OCI-LY7 (cell line): ENCODE data around the gene LMO2. TPM values are rescaled to one million over a fixed set of nuclear protein-coding genes. Genes with fewer than 3 reads are reported as not detected.

Experiments used
- BruUV-seq: library from RNA; stranded (reverse); fragments of 400-500 nt; replicated peaks from 2 replicates; lab custom pipeline; 2021; lab: Mats Ljungman, UMichigan
- CTCF ChIA-PET: fragments of 300-600 bp; sonication (Branson Sonifier 250); formaldehyde crosslinking; loops from one replicate; lab custom pipeline; 2022; ENCODE audit warnings: antibody characterized with exemption; ENCODE audit not compliant: unreplicated experiment; lab: Charles Lee
- POLR2A ChIA-PET: fragments of 300-600 bp; sonication (Branson Sonifier 250); formaldehyde crosslinking; loops from one replicate; lab custom pipeline; 2022; ENCODE audit warnings: antibody characterized with exemption; lab: Charles Lee
- DNase-seq: peaks from one replicate; pipeline ENCODE4 v3.0.0-alpha.2; 2015; ENCODE audit warnings: low spot score
- H2AFZ ChIP-seq: fragments of 200-600 bp; sonication (generic), shearing (Covaris generic); 2 replicates; pipeline ENCODE4 v1.6.1; 2014; ENCODE audit warnings: mild to moderate bottlenecking, antibody characterized with exemption, low read length, moderate library complexity
- H3K27ac ChIP-seq: fragments of 200-600 bp; sonication (generic); 2 replicates; pipeline ENCODE4 v1.5.1; 2014; ENCODE audit warnings: mixed run types, low read depth, mild to moderate bottlenecking, moderate library complexity, low read length, inconsistent platforms; ENCODE audit not compliant: poor library complexity, severe bottlenecking
- H3K36me3 ChIP-seq: fragments of 200-600 bp; sonication (generic); 2 replicates; pipeline ENCODE4 v1.6.1; 2014; ENCODE audit warnings: mild to moderate bottlenecking, antibody characterized with exemption, low read length, moderate library complexity, mixed read lengths; ENCODE audit not compliant: insufficient read depth
- H3K4me1 ChIP-seq: fragments of 200-600 bp; sonication (generic); 2 replicates; pipeline ENCODE4 v1.5.1; 2014; ENCODE audit warnings: mild to moderate bottlenecking, low read length; ENCODE audit not compliant: insufficient read depth, poor library complexity, severe bottlenecking
- H3K4me2 ChIP-seq: fragments of 200-600 bp; sonication (generic); 2 replicates; pipeline ENCODE4 v1.6.1; 2014; ENCODE audit warnings: mild to moderate bottlenecking, low read length
- H3K4me3 ChIP-seq: fragments of 200-600 bp; sonication (generic); 2 replicates; pipeline ENCODE4 v1.5.1; 2014; ENCODE audit warnings: mild to moderate bottlenecking, low read depth, low read length; ENCODE audit not compliant: poor library complexity, severe bottlenecking
- H3K79me2 ChIP-seq: fragments of 200-600 bp; sonication (generic); 2 replicates; pipeline ENCODE4 v1.6.1; 2016; ENCODE audit warnings: low read depth, mild to moderate bottlenecking, low read length, moderate library complexity, mixed read lengths; ENCODE audit not compliant: insufficient read depth
- H3K9me2 ChIP-seq: fragments of 200-600 bp; sonication (generic); 2 replicates; pipeline ENCODE4 v1.6.1; 2016; ENCODE audit warnings: mild to moderate bottlenecking, low read length, mixed read lengths; ENCODE audit not compliant: insufficient read depth
- H3K9me3 ChIP-seq: fragments of 200-600 bp; sonication (generic); 2 replicates; pipeline ENCODE4 v1.6.1; 2014; ENCODE audit warnings: mild to moderate bottlenecking, mixed run types, low read length, mixed read lengths
- H4K20me1 ChIP-seq: fragments of 200-600 bp; sonication (generic); 2 replicates; pipeline ENCODE4 v1.6.1; 2014; ENCODE audit warnings: mild to moderate bottlenecking, antibody characterized with exemption, low read length, moderate library complexity, mixed read lengths; ENCODE audit not compliant: insufficient read depth
- EZH2phosphoT487 ChIP-seq: fragments of 200-600 bp; sonication (generic); IDR thresholded peaks from 2 replicates; pipeline ENCODE4 v1.6.1; 2018; ENCODE audit warnings: low read depth, borderline replicate concordance, mild to moderate bottlenecking, mixed run types, antibody characterized with exemption, low read length, moderate library complexity, mixed read lengths
- intact Hi-C: fragments of 100-400 bp; cut with micrococcal nuclease; formaldehyde crosslinking; loops from one replicate; pipeline ENCODE4 v1.10.0; 2022; ENCODE audit not compliant: unreplicated experiment
- total RNA-seq, 2 experiments: library from RNA; depleted of rRNA in 1 of 2; stranded (reverse); fragments of >200 nt in 1 of 2; shearing (Covaris generic) in 1 of 2; gene quantifications; 2 replicates each; pipeline ENCODE4 v1.2.3, GENCODE V29; 2014 to 2022
- TF ChIP-seq, protein P1 (sequence below): fragments of 200-600 bp; sonication (generic); conservative IDR thresholded peaks from 2 replicates; pipeline ENCODE4 v1.5.1; 2014; ENCODE audit warnings: mild to moderate bottlenecking, antibody characterized with exemption, low read length, moderate library complexity, mixed read lengths

LMO2 gene
- total RNA-seq, 2 experiments from 2014 or later: 0.89 TPM; not detected in 1

DNA sequence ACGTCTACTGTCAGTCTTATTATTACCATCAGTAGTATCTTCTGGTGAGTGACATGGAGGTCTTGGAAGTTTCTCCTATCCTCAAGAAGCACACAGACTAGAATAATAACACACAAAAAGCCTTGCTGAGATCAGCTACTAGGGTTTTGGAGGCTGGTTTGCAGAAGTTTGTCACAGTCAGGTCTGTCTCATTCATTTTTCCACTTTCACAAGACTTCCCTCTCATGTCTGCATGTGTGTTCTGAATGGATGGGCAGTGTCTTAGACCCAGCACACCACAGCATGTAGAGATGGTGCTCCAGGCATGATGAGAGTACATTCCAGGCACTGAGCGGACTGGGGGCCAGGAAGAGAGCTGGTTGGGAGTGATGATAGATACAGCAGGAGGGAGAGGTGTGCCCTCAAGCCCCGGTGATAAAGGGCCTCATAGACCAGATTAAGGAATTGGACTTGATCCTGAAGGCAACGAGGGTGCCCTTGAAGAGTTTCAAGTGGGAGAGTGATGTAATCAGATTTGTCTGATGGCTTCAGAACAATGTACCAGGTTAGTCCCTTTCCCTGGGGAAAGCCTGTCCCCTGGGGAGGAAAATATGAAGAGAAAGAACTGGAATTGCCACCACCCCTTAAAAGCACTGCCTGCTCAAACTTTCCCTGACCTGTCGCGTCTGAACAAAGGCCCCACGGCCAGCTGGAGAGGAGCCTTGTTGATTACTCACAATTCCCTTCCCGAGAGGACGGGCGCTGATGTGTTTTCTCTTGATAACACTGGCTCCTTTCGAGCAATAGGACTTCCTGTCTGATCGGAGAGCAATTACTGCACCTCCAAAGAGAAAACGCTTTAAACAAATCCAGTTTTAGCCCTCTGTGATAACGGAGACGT lies 45.1 kb upstream of the LMO2 start:
- Histone ChIP-seq H3K36me3 (no peaks in the 10 kb centered on the region), H2AFZ (no peak overlapping the region), H3K4me1 (peaks cover 19% of the 10 kb centered on the region), H3K79me2 (no peaks in the 10 kb centered on the region), H3K4me3 (no peak overlapping the region), H3K27ac (no peak overlapping the region), H3K4me2 (no peak overlapping the region), H4K20me1 (no peaks in the 10 kb centered on the region), H3K9me3 (no peaks in the 10 kb centered on the region), H3K9me2 (no peaks in the 10 kb centered on the region)
- intact Hi-C loops: no loop called here
- no peak for DNase-seq
- ChIA-PET POLR2A (interaction anchor here (1.1 to 1.2 kb wide), 2 partner anchors 8 to 115 kb away, joined by 3 to 4 read pairs; no protein-coding TSS in a partner anchor), CTCF (no interaction called here)
- TF ChIP-seq, protein P1, sequence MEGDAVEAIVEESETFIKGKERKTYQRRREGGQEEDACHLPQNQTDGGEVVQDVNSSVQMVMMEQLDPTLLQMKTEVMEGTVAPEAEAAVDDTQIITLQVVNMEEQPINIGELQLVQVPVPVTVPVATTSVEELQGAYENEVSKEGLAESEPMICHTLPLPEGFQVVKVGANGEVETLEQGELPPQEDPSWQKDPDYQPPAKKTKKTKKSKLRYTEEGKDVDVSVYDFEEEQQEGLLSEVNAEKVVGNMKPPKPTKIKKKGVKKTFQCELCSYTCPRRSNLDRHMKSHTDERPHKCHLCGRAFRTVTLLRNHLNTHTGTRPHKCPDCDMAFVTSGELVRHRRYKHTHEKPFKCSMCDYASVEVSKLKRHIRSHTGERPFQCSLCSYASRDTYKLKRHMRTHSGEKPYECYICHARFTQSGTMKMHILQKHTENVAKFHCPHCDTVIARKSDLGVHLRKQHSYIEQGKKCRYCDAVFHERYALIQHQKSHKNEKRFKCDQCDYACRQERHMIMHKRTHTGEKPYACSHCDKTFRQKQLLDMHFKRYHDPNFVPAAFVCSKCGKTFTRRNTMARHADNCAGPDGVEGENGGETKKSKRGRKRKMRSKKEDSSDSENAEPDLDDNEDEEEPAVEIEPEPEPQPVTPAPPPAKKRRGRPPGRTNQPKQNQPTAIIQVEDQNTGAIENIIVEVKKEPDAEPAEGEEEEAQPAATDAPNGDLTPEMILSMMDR: no peak
- no peak for TF ChIP-seq EZH2phosphoT487
- no TSS peak for BruUV-seq

DNA sequence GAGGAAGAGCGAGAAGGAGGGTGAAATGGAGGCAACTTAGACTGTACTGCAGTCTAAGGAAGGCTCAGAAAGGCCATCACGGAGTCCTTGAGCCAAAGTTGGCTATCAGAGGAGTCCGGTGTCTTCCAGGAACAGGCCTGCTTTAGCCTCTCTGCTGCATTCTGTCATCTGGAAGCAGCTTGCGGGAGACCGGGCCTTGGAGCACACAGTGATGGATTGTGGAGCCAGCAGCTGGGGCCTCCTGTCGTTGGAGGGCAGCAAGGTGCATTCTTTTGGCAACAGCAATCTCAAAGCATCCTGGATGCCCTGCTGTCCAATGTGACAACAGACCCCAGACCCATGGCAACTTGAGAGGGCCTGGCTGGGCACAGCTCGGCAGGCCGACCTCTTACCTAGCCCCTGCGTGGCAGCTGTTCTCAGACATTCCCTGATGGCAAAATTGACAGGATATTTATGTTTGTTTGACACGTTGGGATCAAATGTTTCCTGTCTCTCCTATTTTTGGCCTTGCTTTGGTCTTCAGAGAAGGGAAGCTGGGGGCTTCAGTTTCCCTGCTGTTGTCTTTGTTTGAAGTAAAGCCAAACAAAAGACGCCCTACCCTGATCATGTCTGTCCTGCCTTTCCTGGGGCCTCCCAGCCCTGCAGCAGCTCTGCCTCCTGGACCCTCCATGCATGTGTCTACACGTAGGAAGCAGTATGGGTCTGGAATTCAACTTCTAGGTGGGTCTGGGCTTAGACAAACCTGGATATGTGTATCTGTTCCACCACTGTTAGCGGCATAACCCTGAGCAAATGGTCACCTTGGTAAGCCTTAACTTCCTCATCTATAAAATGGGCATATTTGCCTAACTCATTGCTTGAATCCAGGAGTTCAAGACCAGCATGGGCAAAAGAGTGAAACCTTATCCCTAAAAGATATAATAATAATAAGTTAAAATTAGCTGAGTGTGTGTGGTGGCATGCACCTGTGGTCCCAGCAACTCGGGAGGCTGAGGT lies 43.9 kb upstream of the LMO2 start:
- H3K4me1 ChIP-seq: peaks cover 10% of the 10 kb centered on the region
- no peak overlapping the region for H3K4me2 ChIP-seq
- H3K79me2 ChIP-seq: no peaks in the 10 kb centered on the region
- no peak overlapping the region for H3K27ac ChIP-seq
- CTCF ChIA-PET: no interaction called here
- no peak for TF ChIP-seq EZH2phosphoT487
- TF ChIP-seq, protein P1: no peak
- no peaks in the 10 kb centered on the region for H4K20me1 ChIP-seq
- intact Hi-C loops: no loop called here
- POLR2A ChIA-PET: interaction anchor here (0.6 to 1.2 kb wide), 2 partner anchors 12 to 43 kb away, joined by 4 read pairs; no protein-coding TSS in a partner anchor
- no peaks in the 10 kb centered on the region for H3K9me2 ChIP-seq
- H3K9me3 ChIP-seq: peaks cover 9% of the 10 kb centered on the region; the same call in 1 of the 2 replicates
- H2AFZ ChIP-seq: no peak overlapping the region
- H3K4me3 ChIP-seq: no peak overlapping the region
- no peak for DNase-seq
- BruUV-seq: no TSS peak
- H3K36me3 ChIP-seq: no peaks in the 10 kb centered on the region
